C4-2B (cell line): Measurements from ENCODE around the gene GBA2.

Experiments
- CTCF ChIP-seq: fragments of 450-650 bp; conservative IDR thresholded peaks from 2 replicates; pipeline ENCODE4 v1.5.1; 2017; ENCODE audit warnings: mild to moderate bottlenecking
- ZFX ChIP-seq: fragments of 450-650 bp; IDR thresholded peaks from 2 replicates; pipeline ENCODE4 v1.6.1; 2017

- no peak for TF ChIP-seq ZFX
- TF ChIP-seq CTCF: no peak
Observed at GRCh38 chr9:35688558-35689541, 60.2 kb downstream of the GBA2 start.
